HCT116 (cell line): ENCODE data around the gene DCDC2. TPM values are rescaled to one million over a fixed set of nuclear protein-coding genes. Genes with fewer than 3 reads are reported as not detected.

Experiments
- ATAC-seq: fragments of 200-7000 bp; cut with Tn5 transposase; 2 replicates; pipeline ENCODE4 v1.9.1; 2020; ENCODE audit warnings: mild to moderate bottlenecking, moderate library complexity
- BruUV-seq: library from RNA; stranded (reverse); fragments of 400-500 nt; replicated peaks from 2 replicates; lab custom pipeline; 2021; lab: Mats Ljungman, UMichigan
- CTCF ChIA-PET: fragments of 300-600 bp; sonication (Branson Sonifier 250); formaldehyde crosslinking; loops from one replicate; lab custom pipeline; 2021; ENCODE audit warnings: antibody characterized with exemption; lab: Charles Lee
- POLR2A ChIA-PET: fragments of 300-600, 350-600 bp; sonication (Branson Sonifier 250); formaldehyde crosslinking; loops from one replicate; lab custom pipeline; 2021; ENCODE audit warnings: antibody characterized with exemption; lab: Charles Lee
- RAD21 ChIA-PET, 2 experiments: fragments of 300-600 bp; sonication (Branson Sonifier 250); formaldehyde crosslinking; loops; one replicate each; lab custom pipeline; 2023; ENCODE audit warnings: low total read pairs in 2 of 2; ENCODE audit not compliant: uncharacterized antibody in 2 of 2, unreplicated experiment in 2 of 2, low non-redundant PET in 1 of 2; lab: Charles Lee
- DNase-seq: peaks from one replicate; pipeline ENCODE4 v3.0.0-alpha.2; 2010; ENCODE audit warnings: low read depth, low spot score
- H2AFZ ChIP-seq: fragments of 200-600 bp; shearing (Covaris generic), sonication (generic); 2 replicates; pipeline ENCODE4 v1.6.1; 2017; ENCODE audit warnings: low read depth, mixed run types, mixed read lengths, antibody characterized with exemption, low read length; ENCODE audit not compliant: poor library complexity, severe bottlenecking
- H3K27ac ChIP-seq: 2 replicates; pipeline ENCODE4 v1.5.1; 2012; ENCODE audit warnings: low read depth, low read length
- H3K27me3 ChIP-seq: fragments of 200-600 bp; sonication (generic); 2 replicates; pipeline ENCODE4 v1.6.1; 2016; ENCODE audit warnings: mixed run types, low read length, mixed read lengths; ENCODE audit not compliant: insufficient read depth
- H3K36me3 ChIP-seq, 2 experiments: fragments of 200-500 bp in 1 of 2; fragments of 200-600 bp in 1 of 2; sonication (Bioruptor generic) in 1 of 2; sonication (generic) in 1 of 2; 2 replicates each; pipeline versions ENCODE4 v1.5.1 to v1.6.1; 2014 to 2016; ENCODE audit warnings: low read length in 2 of 2, inconsistent platforms in 1 of 2, mixed read lengths in 1 of 2, mixed run types in 1 of 2; ENCODE audit not compliant: insufficient read depth in 2 of 2, control insufficient read depth in 1 of 2
- H3K4me1 ChIP-seq, 2 experiments: fragments of 200-600 bp in 1 of 2; sonication (generic) in 1 of 2; 2 replicates each; pipeline versions ENCODE4 v1.5.1 to v1.6.1; 2012 to 2017; ENCODE audit warnings: low read length in 2 of 2, inconsistent platforms in 1 of 2, mild to moderate bottlenecking in 1 of 2, mixed read lengths in 1 of 2, mixed run types in 1 of 2, moderate library complexity in 1 of 2; ENCODE audit not compliant: insufficient read depth in 2 of 2, control insufficient read depth in 1 of 2
- H3K4me2 ChIP-seq: fragments of 200-600 bp; sonication (generic); 2 replicates; pipeline ENCODE4 v1.6.1; 2017; ENCODE audit warnings: mixed run types, low read length, mixed read lengths
- H3K4me3 ChIP-seq, 2 experiments: fragments of 200-600 bp in 1 of 2; sonication (generic) in 1 of 2; replicated peaks in 1 of 2; 2 replicates each; pipeline ENCODE4 v1.5.1; 2011 to 2016; ENCODE audit warnings: low read length in 2 of 2, control low read depth in 1 of 2, low read depth in 1 of 2, mild to moderate bottlenecking in 1 of 2, mixed read lengths in 1 of 2, mixed run types in 1 of 2
- H3K79me2 ChIP-seq: fragments of 200-600 bp; sonication (generic); 2 replicates; pipeline ENCODE4 v1.6.1; 2017; ENCODE audit warnings: mild to moderate bottlenecking, mixed run types, low read length, moderate library complexity, mixed read lengths; ENCODE audit not compliant: insufficient read depth
- H3K9ac ChIP-seq: fragments of 200-600 bp; sonication (generic); 2 replicates; pipeline ENCODE4 v1.6.1; 2016; ENCODE audit warnings: low read length, mixed read lengths
- H3K9me2 ChIP-seq: fragments of 200-600 bp; sonication (generic), shearing (Covaris generic); 2 replicates; pipeline ENCODE4 v1.6.1; 2017; ENCODE audit warnings: mixed run types, mild to moderate bottlenecking, moderate library complexity; ENCODE audit not compliant: insufficient read depth
- H3K9me3 ChIP-seq, 2 experiments: fragments of 200-500 bp in 1 of 2; fragments of 200-600 bp in 1 of 2; sonication (Bioruptor generic) in 1 of 2; sonication (generic) in 1 of 2; 2 replicates each; pipeline ENCODE4 v1.6.1; 2014 to 2017; ENCODE audit warnings: low read length in 2 of 2, mixed read lengths in 2 of 2, inconsistent platforms in 1 of 2, low read depth in 1 of 2, mild to moderate bottlenecking in 1 of 2, mixed run types in 1 of 2, moderate library complexity in 1 of 2; ENCODE audit not compliant: control insufficient read depth in 1 of 2, insufficient read depth in 1 of 2
- H4K20me1 ChIP-seq: fragments of 200-600 bp; sonication (generic), shearing (Covaris generic); 2 replicates; pipeline ENCODE4 v1.6.1; 2017; ENCODE audit warnings: mixed run types, mild to moderate bottlenecking, moderate library complexity; ENCODE audit not compliant: insufficient read depth
- CBX3 ChIP-seq: IDR thresholded peaks from 2 replicates; pipeline ENCODE4 v1.6.1; 2012; ENCODE audit warnings: low read depth
- CEBPB ChIP-seq: IDR thresholded peaks from 2 replicates; pipeline ENCODE4 v1.6.1; 2012; ENCODE audit warnings: low read depth
- ELF1 ChIP-seq: IDR thresholded peaks from 2 replicates; pipeline ENCODE4 v1.6.1; 2012; ENCODE audit warnings: low read depth, borderline replicate concordance
- EZH2 ChIP-seq: fragments of 200-600 bp; sonication (generic); IDR thresholded peaks from 2 replicates; pipeline ENCODE4 v1.6.1; 2017; ENCODE audit warnings: antibody characterized with exemption, mixed run types
- EZH2phosphoT487 ChIP-seq: fragments of 200-600 bp; IDR thresholded peaks from 2 replicates; pipeline ENCODE4 v1.6.1; 2018; ENCODE audit warnings: antibody characterized with exemption, borderline replicate concordance
- FOSL1 ChIP-seq: IDR thresholded peaks from 2 replicates; pipeline ENCODE4 v1.6.1; 2012; ENCODE audit warnings: low read depth
- JUND ChIP-seq: IDR thresholded peaks from 2 replicates; pipeline ENCODE4 v1.6.1; 2012
- POLR2AphosphoS5 ChIP-seq: IDR thresholded peaks from 2 replicates; pipeline ENCODE4 v1.6.1; 2011; ENCODE audit warnings: mild to moderate bottlenecking, low read depth, low read length, moderate library complexity
- RAD21 ChIP-seq: IDR thresholded peaks from 2 replicates; pipeline ENCODE4 v1.6.1; 2012; ENCODE audit warnings: low read depth, mild to moderate bottlenecking
- SIN3A ChIP-seq: IDR thresholded peaks from 2 replicates; pipeline ENCODE4 v1.6.1; 2012; ENCODE audit warnings: low read depth
- SP1 ChIP-seq: IDR thresholded peaks from 2 replicates; pipeline ENCODE4 v1.6.1; 2012; ENCODE audit warnings: low read depth
- TCF7L2 ChIP-seq: IDR thresholded peaks from 2 replicates; pipeline ENCODE4 v1.7.0; 2011; ENCODE audit warnings: borderline replicate concordance, inconsistent platforms; ENCODE audit not compliant: insufficient read depth, insufficient read length; ENCODE audit errors: extremely low read depth
- ZFX ChIP-seq: fragments of 450-650 bp; IDR thresholded peaks from 2 replicates; pipeline ENCODE4 v1.6.1; 2017
- intact Hi-C: fragments of 100-400 bp; cut with micrococcal nuclease; formaldehyde crosslinking; loops from 2 replicates; pipeline ENCODE4 v1.10.0; 2022
- total RNA-seq: library from RNA; stranded (reverse); gene quantifications from one replicate; pipeline ENCODE4 v1.2.1, GENCODE V29; 2021; ENCODE audit not compliant: unreplicated experiment
- TF ChIP-seq, protein P1 (sequence below), 3 experiments: fragments of 200-600 bp in 1 of 3; sonication (generic) in 1 of 3; IDR thresholded peaks in 2 of 3; conservative IDR thresholded peaks in 1 of 3; 2 replicates each; pipeline ENCODE4 v1.5.1; 2012 to 2017; ENCODE audit warnings: low read depth in 2 of 3, low read length in 2 of 3, antibody characterized with exemption in 1 of 3, borderline replicate concordance in 1 of 3, control low read depth in 1 of 3, mild to moderate bottlenecking in 1 of 3, mixed read lengths in 1 of 3, mixed run types in 1 of 3, moderate library complexity in 1 of 3; ENCODE audit not compliant: insufficient read depth in 1 of 3
- TF ChIP-seq, protein P2 (sequence below): IDR thresholded peaks from 2 replicates; pipeline ENCODE4 v1.6.1; 2011; ENCODE audit warnings: mild to moderate bottlenecking, low read length, moderate library complexity; ENCODE audit not compliant: insufficient replicate concordance; ENCODE audit errors: extremely low read depth
- TF ChIP-seq, protein P3 (sequence below): IDR thresholded peaks from 2 replicates; pipeline ENCODE4 v1.6.1; 2012; ENCODE audit warnings: low read depth

Gene DCDC2
- total RNA-seq, 1 experiment from 2014 or later = 0.17 TPM

DNA sequence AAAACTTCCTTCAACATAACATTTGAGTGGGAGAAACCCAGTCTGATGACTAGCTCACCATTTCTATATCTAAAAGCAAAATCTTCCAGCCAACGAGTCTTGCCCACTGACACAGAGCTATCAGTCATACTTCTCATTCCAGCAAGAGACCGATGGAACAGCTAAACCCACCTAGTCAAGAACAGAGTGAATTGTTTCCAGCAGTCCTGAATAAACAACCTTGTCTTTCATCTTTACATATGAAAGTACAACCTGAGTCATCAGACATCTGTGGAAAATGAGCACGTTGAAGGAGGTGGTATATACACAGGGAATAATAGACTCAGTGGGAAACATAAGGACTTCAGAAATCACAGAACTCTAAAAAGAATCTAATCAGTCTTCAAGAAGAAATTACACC, 208.0 kb downstream of the DCDC2 start:
- POLR2A ChIA-PET = no interaction called here
- no peaks in the 10 kb centered on the region for H3K27me3 ChIP-seq
- intact Hi-C loops = no loop called here

DNA sequence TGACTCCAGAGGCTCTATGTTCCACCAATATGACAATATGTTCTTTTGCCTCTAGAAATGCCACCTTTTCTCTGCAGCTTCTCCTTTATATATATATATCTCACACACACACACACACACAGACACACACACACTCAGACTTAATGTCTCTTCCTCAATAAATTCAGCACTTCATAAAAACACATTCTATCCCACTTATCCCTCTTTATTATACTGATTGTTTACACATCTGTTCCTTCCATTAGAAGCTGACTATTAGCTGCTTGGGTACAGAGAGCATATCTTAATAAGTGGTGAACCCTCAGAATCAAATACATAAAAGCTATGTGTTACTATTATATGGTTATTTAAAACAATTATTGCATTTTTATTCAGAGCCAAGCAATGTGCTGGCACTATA, 208.6 kb downstream of the DCDC2 start:
- H3K27me3 ChIP-seq = no peaks in the 10 kb centered on the region
- CTCF ChIA-PET = no interaction called here
- TF ChIP-seq, protein P1, sequence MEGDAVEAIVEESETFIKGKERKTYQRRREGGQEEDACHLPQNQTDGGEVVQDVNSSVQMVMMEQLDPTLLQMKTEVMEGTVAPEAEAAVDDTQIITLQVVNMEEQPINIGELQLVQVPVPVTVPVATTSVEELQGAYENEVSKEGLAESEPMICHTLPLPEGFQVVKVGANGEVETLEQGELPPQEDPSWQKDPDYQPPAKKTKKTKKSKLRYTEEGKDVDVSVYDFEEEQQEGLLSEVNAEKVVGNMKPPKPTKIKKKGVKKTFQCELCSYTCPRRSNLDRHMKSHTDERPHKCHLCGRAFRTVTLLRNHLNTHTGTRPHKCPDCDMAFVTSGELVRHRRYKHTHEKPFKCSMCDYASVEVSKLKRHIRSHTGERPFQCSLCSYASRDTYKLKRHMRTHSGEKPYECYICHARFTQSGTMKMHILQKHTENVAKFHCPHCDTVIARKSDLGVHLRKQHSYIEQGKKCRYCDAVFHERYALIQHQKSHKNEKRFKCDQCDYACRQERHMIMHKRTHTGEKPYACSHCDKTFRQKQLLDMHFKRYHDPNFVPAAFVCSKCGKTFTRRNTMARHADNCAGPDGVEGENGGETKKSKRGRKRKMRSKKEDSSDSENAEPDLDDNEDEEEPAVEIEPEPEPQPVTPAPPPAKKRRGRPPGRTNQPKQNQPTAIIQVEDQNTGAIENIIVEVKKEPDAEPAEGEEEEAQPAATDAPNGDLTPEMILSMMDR (IDR thresholded peaks at IDR 0.05 in 2 of 3, conservative IDR thresholded peaks at IDR 0.05 in 1 of 3; ENCODE audit: borderline replicate concordance in 1 of 3, insufficient read depth in 1 of 3, low read depth in 2 of 3, low read length in 2 of 3) = no peak
- TF ChIP-seq CBX3 (no peak), CEBPB (no peak), JUND (no peak), RAD21 (no peak), SP1 (no peak), POLR2AphosphoS5 (no peak), EZH2phosphoT487 (no peak), ELF1 (no peak), SIN3A (no peak)
- TF ChIP-seq, protein P2, sequence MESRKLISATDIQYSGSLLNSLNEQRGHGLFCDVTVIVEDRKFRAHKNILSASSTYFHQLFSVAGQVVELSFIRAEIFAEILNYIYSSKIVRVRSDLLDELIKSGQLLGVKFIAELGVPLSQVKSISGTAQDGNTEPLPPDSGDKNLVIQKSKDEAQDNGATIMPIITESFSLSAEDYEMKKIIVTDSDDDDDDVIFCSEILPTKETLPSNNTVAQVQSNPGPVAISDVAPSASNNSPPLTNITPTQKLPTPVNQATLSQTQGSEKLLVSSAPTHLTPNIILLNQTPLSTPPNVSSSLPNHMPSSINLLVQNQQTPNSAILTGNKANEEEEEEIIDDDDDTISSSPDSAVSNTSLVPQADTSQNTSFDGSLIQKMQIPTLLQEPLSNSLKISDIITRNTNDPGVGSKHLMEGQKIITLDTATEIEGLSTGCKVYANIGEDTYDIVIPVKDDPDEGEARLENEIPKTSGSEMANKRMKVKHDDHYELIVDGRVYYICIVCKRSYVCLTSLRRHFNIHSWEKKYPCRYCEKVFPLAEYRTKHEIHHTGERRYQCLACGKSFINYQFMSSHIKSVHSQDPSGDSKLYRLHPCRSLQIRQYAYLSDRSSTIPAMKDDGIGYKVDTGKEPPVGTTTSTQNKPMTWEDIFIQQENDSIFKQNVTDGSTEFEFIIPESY = no peak
- TF ChIP-seq, protein P3, sequence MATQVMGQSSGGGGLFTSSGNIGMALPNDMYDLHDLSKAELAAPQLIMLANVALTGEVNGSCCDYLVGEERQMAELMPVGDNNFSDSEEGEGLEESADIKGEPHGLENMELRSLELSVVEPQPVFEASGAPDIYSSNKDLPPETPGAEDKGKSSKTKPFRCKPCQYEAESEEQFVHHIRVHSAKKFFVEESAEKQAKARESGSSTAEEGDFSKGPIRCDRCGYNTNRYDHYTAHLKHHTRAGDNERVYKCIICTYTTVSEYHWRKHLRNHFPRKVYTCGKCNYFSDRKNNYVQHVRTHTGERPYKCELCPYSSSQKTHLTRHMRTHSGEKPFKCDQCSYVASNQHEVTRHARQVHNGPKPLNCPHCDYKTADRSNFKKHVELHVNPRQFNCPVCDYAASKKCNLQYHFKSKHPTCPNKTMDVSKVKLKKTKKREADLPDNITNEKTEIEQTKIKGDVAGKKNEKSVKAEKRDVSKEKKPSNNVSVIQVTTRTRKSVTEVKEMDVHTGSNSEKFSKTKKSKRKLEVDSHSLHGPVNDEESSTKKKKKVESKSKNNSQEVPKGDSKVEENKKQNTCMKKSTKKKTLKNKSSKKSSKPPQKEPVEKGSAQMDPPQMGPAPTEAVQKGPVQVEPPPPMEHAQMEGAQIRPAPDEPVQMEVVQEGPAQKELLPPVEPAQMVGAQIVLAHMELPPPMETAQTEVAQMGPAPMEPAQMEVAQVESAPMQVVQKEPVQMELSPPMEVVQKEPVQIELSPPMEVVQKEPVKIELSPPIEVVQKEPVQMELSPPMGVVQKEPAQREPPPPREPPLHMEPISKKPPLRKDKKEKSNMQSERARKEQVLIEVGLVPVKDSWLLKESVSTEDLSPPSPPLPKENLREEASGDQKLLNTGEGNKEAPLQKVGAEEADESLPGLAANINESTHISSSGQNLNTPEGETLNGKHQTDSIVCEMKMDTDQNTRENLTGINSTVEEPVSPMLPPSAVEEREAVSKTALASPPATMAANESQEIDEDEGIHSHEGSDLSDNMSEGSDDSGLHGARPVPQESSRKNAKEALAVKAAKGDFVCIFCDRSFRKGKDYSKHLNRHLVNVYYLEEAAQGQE = no peak

More for the DNA sequence above, 208.0 kb downstream of the DCDC2 start:
- TF ChIP-seq EZH2 = no peak
- no peak for TF ChIP-seq TCF7L2
- TF ChIP-seq FOSL1 = no peak
- no peak for TF ChIP-seq ZFX
- TF ChIP-seq, all 23 proteins: peak for 0
- no peak overlapping the region for H3K9ac ChIP-seq
- H3K79me2 ChIP-seq = no peaks in the 10 kb centered on the region
- DNase-seq (no peak), ATAC-seq (no peak)
- no peak overlapping the region for H3K4me2 ChIP-seq
- no peak overlapping the region for H3K4me3 ChIP-seq
- H4K20me1 ChIP-seq = no peaks in the 10 kb centered on the region
- no peaks in the 10 kb centered on the region for H3K36me3 ChIP-seq
- no peak overlapping the region for H3K27ac ChIP-seq
- ChIA-PET RAD21 (no interaction called here), CTCF (no interaction called here)
- BruUV-seq = no TSS peak
- H3K9me2 ChIP-seq = no peaks in the 10 kb centered on the region
- no peak overlapping the region for H2AFZ ChIP-seq
- H3K9me3 ChIP-seq = no peaks in the 10 kb centered on the region
- H3K4me1 ChIP-seq = no peaks in the 10 kb centered on the region

More for the DNA sequence above, 208.6 kb downstream of the DCDC2 start:
- intact Hi-C loops = no loop called here
- Histone ChIP-seq H3K9me2 (no peaks in the 10 kb centered on the region), H3K36me3 (no peaks in the 10 kb centered on the region), H3K4me2 (no peak overlapping the region), H3K4me1 (no peaks in the 10 kb centered on the region), H4K20me1 (no peaks in the 10 kb centered on the region), H3K4me3 (no peak overlapping the region), H3K79me2 (no peaks in the 10 kb centered on the region), H3K27ac (no peak overlapping the region), H3K9ac (no peak overlapping the region), H3K9me3 (no peaks in the 10 kb centered on the region), H2AFZ (no peak overlapping the region)
- ChIA-PET RAD21 (no interaction called here), POLR2A (no interaction called here)
- no peak for ATAC-seq
- BruUV-seq = no TSS peak
- DNase-seq = no peak
